CD8-positive, alpha-beta memory T cell (primary cell): Measurements from ENCODE around the gene SLC35A4. TPM values are rescaled to one million over a fixed set of nuclear protein-coding genes. Genes with fewer than 3 reads are reported as not detected.

ENCODE experiments used
- CTCF ChIA-PET: fragments of 350-600 bp; sonication (Branson Sonifier 250); formaldehyde crosslinking; loops from one replicate; lab custom pipeline; 2021; ENCODE audit warnings: antibody characterized with exemption; lab: Charles Lee
- POLR2A ChIA-PET: fragments of 350-600 bp; sonication (Branson Sonifier 250); formaldehyde crosslinking; loops from one replicate; lab custom pipeline; 2021; ENCODE audit warnings: antibody characterized with exemption; lab: Charles Lee
- DNase-seq, 5 donors: peaks; one replicate each; pipeline versions ENCODE4 v3.0.0 to v3.0.0-alpha.2; 2020 to 2022; ENCODE audit warnings: mixed read lengths in 1 of 5
- H3K27ac ChIP-seq: one replicate; pipeline ENCODE4 v1.7.0; 2013; ENCODE audit warnings: low read depth, mild to moderate bottlenecking, low read length, moderate library complexity
- H3K27me3 ChIP-seq: 2 replicates; pipeline ENCODE4 v1.7.0; 2013; ENCODE audit warnings: low read length, mild to moderate bottlenecking; ENCODE audit not compliant: insufficient read depth, poor library complexity, severe bottlenecking
- H3K36me3 ChIP-seq: 2 replicates; pipeline ENCODE4 v1.7.0; 2013; ENCODE audit warnings: mild to moderate bottlenecking, low read length, moderate library complexity; ENCODE audit not compliant: insufficient read depth
- H3K4me1 ChIP-seq: 2 replicates; pipeline ENCODE4 v1.7.0; 2013; ENCODE audit warnings: mild to moderate bottlenecking, low read length, moderate library complexity; ENCODE audit not compliant: insufficient read depth
- H3K4me3 ChIP-seq: 2 replicates; pipeline ENCODE4 v1.7.0; 2013; ENCODE audit warnings: mild to moderate bottlenecking, low read length
- H3K9me3 ChIP-seq: 2 replicates; pipeline ENCODE4 v1.7.0; 2013; ENCODE audit warnings: mild to moderate bottlenecking, low read length
- H3K27ac Mint-ChIP-seq, 8 donors: one replicate each; pipeline ENCODE4 v1.8.0; 2020 to 2021; ENCODE audit warnings: mixed read lengths in 8 of 8, mild to moderate bottlenecking in 6 of 8, inconsistent platforms in 3 of 8, moderate library complexity in 3 of 8
- H3K27me3 Mint-ChIP-seq, 2 donors: one replicate each; pipeline ENCODE4 v1.8.0; 2020 to 2021; ENCODE audit warnings: mixed read lengths in 2 of 2, mild to moderate bottlenecking in 1 of 2, moderate library complexity in 1 of 2
- H3K36me3 Mint-ChIP-seq, 3 donors: one replicate each; pipeline ENCODE4 v1.8.0; 2020 to 2021; ENCODE audit warnings: mixed read lengths in 3 of 3, inconsistent platforms in 1 of 3, mild to moderate bottlenecking in 1 of 3
- H3K4me1 Mint-ChIP-seq, 3 donors: one replicate each; pipeline ENCODE4 v1.8.0; 2020 to 2021; ENCODE audit warnings: mixed read lengths in 3 of 3, inconsistent platforms in 1 of 3, mild to moderate bottlenecking in 1 of 3
- H3K4me3 Mint-ChIP-seq, 7 donors: one replicate each; pipeline ENCODE4 v1.8.0; 2020 to 2021; ENCODE audit warnings: mixed read lengths in 7 of 7, mild to moderate bottlenecking in 6 of 7, moderate library complexity in 4 of 7, inconsistent platforms in 2 of 7
- H3K9me3 Mint-ChIP-seq, 5 donors: one replicate each; pipeline ENCODE4 v1.8.0; 2020 to 2022; ENCODE audit warnings: mixed read lengths in 5 of 5, mild to moderate bottlenecking in 3 of 5, moderate library complexity in 2 of 5, inconsistent platforms in 1 of 5
- polyA plus RNA-seq: library from polyadenylated mRNA; unstranded; fragments of 300-500 nt; fragmentation: Illumina TruSeq; gene quantifications from one replicate; pipeline ENCODE4 v1.2.3, GENCODE V29; 2021
- total RNA-seq, 2 experiments: library from RNA; stranded (reverse); gene quantifications; one replicate each; pipeline ENCODE4 v1.2.3, GENCODE V29; 2021

Gene SLC35A4
- total and polyA plus RNA-seq, 3 experiments from 2014 or later: 105 to 126 (median 120) TPM

GRCh38 chr5:140553657-140554056, 11.0 kb upstream of the SLC35A4 start:
- Histone ChIP-seq H3K9me3 (no peaks in the 10 kb centered on the region), H3K27me3 (no peaks in the 10 kb centered on the region), H3K36me3 (peaks cover 11% of the 10 kb centered on the region), H3K4me1 (peaks cover 45% of the 10 kb centered on the region), H3K4me3 (no peak overlapping the region), H3K27ac (no peak overlapping the region)
- Mint-ChIP-seq H3K36me3 (peaks cover 0 to 65% (median 9%) of the 10 kb centered on the region in 3 donors), H3K27me3 (no peaks in the 10 kb centered on the region), H3K27ac (peak overlapping the region in 7 of 8 donors; percentile 12 to 82 (median 62)), H3K4me3 (peak overlapping the region in 3 of 7 donors; percentile 6 to 28 (median 23)), H3K4me1 (peaks cover 56 to 72% (median 62%) of the 10 kb centered on the region in 3 donors), H3K9me3 (no peaks in the 10 kb centered on the region)
- no peak for DNase-seq
- ChIA-PET CTCF (no interaction called here), POLR2A (interaction anchor here (1.0 kb wide), 1 partner anchor 74 kb away, joined by 3 read pairs; no protein-coding TSS in a partner anchor)

DNA sequence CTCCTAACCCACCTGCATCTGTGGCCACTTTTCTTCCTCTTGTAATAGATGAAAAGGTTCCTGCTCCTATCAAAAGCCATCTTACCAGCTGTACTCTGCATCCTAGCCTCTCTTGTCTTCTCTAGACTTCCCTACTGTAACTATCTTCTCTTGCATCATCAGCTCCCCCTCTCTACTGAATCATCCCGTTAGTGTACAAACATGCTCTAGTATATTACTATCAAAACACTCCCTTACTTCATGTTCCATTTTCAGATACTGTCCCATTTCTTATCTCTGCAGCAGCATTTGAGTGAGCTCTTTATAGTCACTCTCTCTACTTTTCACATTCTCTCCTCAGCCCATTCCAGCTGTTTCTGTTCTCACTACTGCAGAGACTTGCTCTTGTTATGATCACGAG, 10.2 kb upstream of the SLC35A4 start:
- H3K4me3 ChIP-seq: no peak overlapping the region
- peaks cover 11% of the 10 kb centered on the region for H3K36me3 ChIP-seq
- Mint-ChIP-seq H3K36me3 (peaks cover 0 to 58% (median 9%) of the 10 kb centered on the region in 3 donors), H3K27me3 (no peaks in the 10 kb centered on the region), H3K4me3 (peak overlapping the region in 3 of 7 donors; percentile 0 to 28 (median 2)), H3K9me3 (no peaks in the 10 kb centered on the region), H3K4me1 (peaks cover 52 to 64% (median 55%) of the 10 kb centered on the region in 3 donors), H3K27ac (peak overlapping the region in 7 of 8 donors; percentile 53 to 98 (median 79))
- no peaks in the 10 kb centered on the region for H3K27me3 ChIP-seq
- H3K9me3 ChIP-seq: no peaks in the 10 kb centered on the region
- peaks cover 37% of the 10 kb centered on the region for H3K4me1 ChIP-seq
- H3K27ac ChIP-seq: no peak overlapping the region
- ChIA-PET POLR2A (interaction anchor here (0.7 kb wide), 1 partner anchor 10 kb away, joined by 3 read pairs; no protein-coding TSS in a partner anchor), CTCF (no interaction called here)
- no peak for DNase-seq

- H3K27ac ChIP-seq: peak overlapping the region; percentile 96
- H3K27me3 Mint-ChIP-seq: no peaks in the 10 kb centered on the region
- H3K36me3 Mint-ChIP-seq: peaks cover 0 to 54% (median 7%) of the 10 kb centered on the region in 3 donors
- no peaks in the 10 kb centered on the region for H3K9me3 ChIP-seq
- peak overlapping the region; percentile 77 to 97 (median 93) for H3K4me3 Mint-ChIP-seq
- peak overlapping the region; percentile 60 for H3K4me3 ChIP-seq
- H3K27me3 ChIP-seq: no peaks in the 10 kb centered on the region
- H3K27ac Mint-ChIP-seq: peak overlapping the region; percentile 91 to 99 (median 96)
- no peaks in the 10 kb centered on the region for H3K9me3 Mint-ChIP-seq
- ChIA-PET CTCF (interaction anchor here (1.0 to 1.2 kb wide), 2 partner anchors 9 to 84 kb away, joined by 3 read pairs; partner anchors contain the start of genes EIF4EBP3 and TMCO6), POLR2A (no interaction called here)
- peaks cover 48 to 55% (median 50%) of the 10 kb centered on the region in 3 donors for H3K4me1 Mint-ChIP-seq
- DNase-seq: no peak
- peaks cover 30% of the 10 kb centered on the region for H3K4me1 ChIP-seq
- peaks cover 7% of the 10 kb centered on the region for H3K36me3 ChIP-seq
These were observed 8.8 kb upstream of the SLC35A4 start for GRCh38 chr5:140555747-140556312.

DNA sequence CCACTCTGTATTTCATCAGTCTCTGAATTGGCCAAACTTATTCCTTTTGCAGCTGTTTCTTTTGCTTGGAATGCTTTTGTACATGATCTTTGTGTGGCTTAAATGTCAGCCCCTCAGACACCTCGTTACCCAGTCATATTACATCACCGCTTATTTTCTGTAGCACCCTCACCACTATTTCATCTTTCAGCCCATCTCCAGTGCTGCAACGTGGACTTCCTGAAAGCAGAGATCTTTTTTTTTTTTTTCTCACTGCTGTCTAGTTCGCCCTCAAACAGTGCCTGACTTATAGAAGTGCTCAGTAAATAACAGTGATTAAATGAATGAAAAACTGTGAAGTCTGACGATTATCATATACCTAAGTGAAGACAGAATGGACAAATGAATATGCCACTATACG, 8.2 kb upstream of the SLC35A4 start:
- Histone ChIP-seq H3K27me3 (no peaks in the 10 kb centered on the region), H3K36me3 (peaks cover 13% of the 10 kb centered on the region), H3K9me3 (no peaks in the 10 kb centered on the region), H3K27ac (peak overlapping the region; percentile 96), H3K4me3 (peak overlapping the region; percentile 60), H3K4me1 (peaks cover 30% of the 10 kb centered on the region)
- ChIA-PET CTCF (interaction anchor here (1.0 to 4.1 kb wide), 3 partner anchors 9 to 83 kb away, joined by 3 to 34 read pairs (median 3); partner anchors contain the start of genes EIF4EBP3 and TMCO6), POLR2A (interaction anchor here (1.8 kb wide), 1 partner anchor 8 kb away, joined by 12 read pairs; the partner anchor contains the start of gene EIF4EBP3)
- DNase-seq: peak in 1 of 5 donors; percentile 12
- Mint-ChIP-seq H3K4me1 (peaks cover 48 to 58% (median 50%) of the 10 kb centered on the region in 3 donors), H3K27ac (peak overlapping the region; percentile 91 to 99 (median 96)), H3K36me3 (peaks cover 4 to 54% (median 5%) of the 10 kb centered on the region in 3 donors), H3K4me3 (peak overlapping the region; percentile 77 to 97 (median 93)), H3K9me3 (no peaks in the 10 kb centered on the region), H3K27me3 (no peaks in the 10 kb centered on the region)

GRCh38 chr5:140557136-140557805, 7.4 kb upstream of the SLC35A4 start, which contains the start of gene SRA1:
Gene SRA1, minus strand, starts transcription at chr5:140557473. Its CDS starts 21 bp downstream, at chr5:140557452.
- Mint-ChIP-seq H3K27ac (peak within 1 kb of the TSS; percentile 91 to 99 (median 96)), H3K4me1 (peaks cover 48 to 59% (median 50%) of the 10 kb centered on the region in 3 donors), H3K9me3 (no peaks in the 10 kb centered on the region), H3K27me3 (no peaks in the 10 kb centered on the region), H3K4me3 (peak within 1 kb of the TSS; percentile 77 to 97 (median 93)), H3K36me3 (peaks cover 3 to 51% (median 4%) of the 10 kb centered on the region in 3 donors)
- Histone ChIP-seq H3K36me3 (peaks cover 13% of the 10 kb centered on the region), H3K27ac (peak within 1 kb of the TSS; percentile 96), H3K27me3 (no peaks in the 10 kb centered on the region), H3K4me3 (peak within 1 kb of the TSS; percentile 60), H3K9me3 (no peaks in the 10 kb centered on the region), H3K4me1 (peaks cover 30% of the 10 kb centered on the region)
- POLR2A ChIA-PET: interaction anchor here (1.0 to 2.1 kb wide), 6 partner anchors 8 to 155 kb away, joined by 3 to 12 read pairs (median 5); partner anchors contain the start of genes ANKHD1, EIF4EBP3, IK and NDUFA2
- CTCF ChIA-PET: interaction anchor here (1.4 to 4.1 kb wide), 3 partner anchors 9 to 77 kb away, joined by 3 to 34 read pairs (median 4); partner anchors contain the start of gene EIF4EBP3
- peak; percentile 75 to 89 (median 79) for DNase-seq

DNA sequence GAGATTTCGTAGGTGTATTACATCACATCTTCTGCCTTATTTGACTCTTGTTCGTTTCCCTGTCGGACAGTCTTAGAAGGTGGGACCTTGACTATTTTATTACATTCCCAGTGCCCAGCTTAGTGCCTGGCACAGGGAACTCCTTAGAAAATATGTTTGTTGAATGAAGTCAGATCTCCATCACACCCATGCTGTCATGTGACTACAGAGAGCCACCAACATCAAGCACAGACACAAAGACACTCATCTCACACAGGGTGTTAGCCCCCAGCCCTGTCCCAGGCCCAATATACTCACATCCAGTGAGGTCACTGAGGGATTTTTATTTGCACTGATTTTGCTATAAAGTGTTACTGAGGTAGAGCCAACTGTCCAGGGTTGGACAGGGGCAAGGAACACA, 6.7 kb upstream of the SLC35A4 start:
- H3K4me3 ChIP-seq: no peak overlapping the region
- H3K36me3 Mint-ChIP-seq: peaks cover 3 to 53% (median 4%) of the 10 kb centered on the region in 3 donors
- peaks cover 49 to 62% (median 54%) of the 10 kb centered on the region in 3 donors for H3K4me1 Mint-ChIP-seq
- H3K9me3 Mint-ChIP-seq: no peaks in the 10 kb centered on the region
- H3K27ac ChIP-seq: peak overlapping the region; percentile 96
- H3K9me3 ChIP-seq: no peaks in the 10 kb centered on the region
- CTCF ChIA-PET: interaction anchor here (1.4 to 4.1 kb wide), 3 partner anchors 8 to 77 kb away, joined by 3 to 34 read pairs (median 4); partner anchors contain the start of gene EIF4EBP3
- H3K4me1 ChIP-seq: peaks cover 34% of the 10 kb centered on the region
- H3K27me3 Mint-ChIP-seq: no peaks in the 10 kb centered on the region
- peak overlapping the region; percentile 77 to 97 (median 93) for H3K4me3 Mint-ChIP-seq
- POLR2A ChIA-PET: interaction anchor here (1.0 to 2.1 kb wide), 4 partner anchors 10 to 90 kb away, joined by 4 to 12 read pairs (median 6); partner anchors contain the start of genes EIF4EBP3, IK and NDUFA2
- no peaks in the 10 kb centered on the region for H3K27me3 ChIP-seq
- DNase-seq: no peak
- peaks cover 13% of the 10 kb centered on the region for H3K36me3 ChIP-seq
- H3K27ac Mint-ChIP-seq: peak overlapping the region; percentile 91 to 99 (median 96)

GRCh38 chr5:140558542-140558941, 6.1 kb upstream of the SLC35A4 start:
- ChIA-PET POLR2A (interaction anchor here (0.9 to 2.1 kb wide), 2 partner anchors 12 to 81 kb away, joined by 4 to 5 read pairs; no protein-coding TSS in a partner anchor), CTCF (interaction anchor here (4.1 kb wide), 1 partner anchor 11 kb away, joined by 34 read pairs; the partner anchor contains the start of gene EIF4EBP3)
- H3K9me3 Mint-ChIP-seq: no peaks in the 10 kb centered on the region
- DNase-seq: no peak
- no peaks in the 10 kb centered on the region for H3K27me3 Mint-ChIP-seq
- no peaks in the 10 kb centered on the region for H3K9me3 ChIP-seq
- no peaks in the 10 kb centered on the region for H3K27me3 ChIP-seq
- peaks cover 13% of the 10 kb centered on the region for H3K36me3 ChIP-seq
- H3K27ac ChIP-seq: no peak overlapping the region
- no peak overlapping the region for H3K4me3 ChIP-seq
- peak overlapping the region in 2 of 7 donors; percentile 33 to 91 for H3K4me3 Mint-ChIP-seq
- H3K36me3 Mint-ChIP-seq: peaks cover 3 to 47% (median 4%) of the 10 kb centered on the region in 3 donors
- H3K27ac Mint-ChIP-seq: peak overlapping the region in 5 of 8 donors; percentile 4 to 97 (median 95)
- H3K4me1 ChIP-seq: peaks cover 40% of the 10 kb centered on the region
- H3K4me1 Mint-ChIP-seq: peaks cover 47 to 62% (median 54%) of the 10 kb centered on the region in 3 donors
